Stomach (tissue), 4 donors: ENCODE measurements around the gene PLPP4.

Experiments used
- EP300 ChIP-seq: sonication (generic); formaldehyde crosslinking; IDR thresholded peaks from one replicate; pipeline ENCODE4 v1.6.1; 2017; ENCODE audit warnings: antibody characterized with exemption
- POLR2A ChIP-seq, 4 donors: fragments of 450-650 bp; IDR thresholded peaks; one replicate each; pipeline ENCODE4 v1.6.1; 2016; ENCODE audit warnings: antibody characterized with exemption in 4 of 4, control low read depth in 2 of 4, mild to moderate bottlenecking in 1 of 4, moderate library complexity in 1 of 4
- POLR2AphosphoS5 ChIP-seq, 3 donors: sonication (generic); formaldehyde crosslinking; IDR thresholded peaks; one replicate each; pipeline ENCODE4 v1.6.1; 2016; ENCODE audit warnings: antibody characterized with exemption in 3 of 3
- TF ChIP-seq, protein P1 (sequence below), 7 experiments: fragments of 450-650 bp in 4 of 7; fragments of 200-600 bp in 3 of 7; sonication (generic) in 3 of 7; IDR thresholded peaks; one replicate each; pipeline ENCODE4 v1.5.1; 2016 to 2019; ENCODE audit warnings: antibody characterized with exemption in 7 of 7, control low read depth in 2 of 7, mild to moderate bottlenecking in 1 of 7

GRCh38 chr10:120507175-120507574 lies 50.1 kb downstream of the PLPP4 start:
- TF ChIP-seq, protein P1, sequence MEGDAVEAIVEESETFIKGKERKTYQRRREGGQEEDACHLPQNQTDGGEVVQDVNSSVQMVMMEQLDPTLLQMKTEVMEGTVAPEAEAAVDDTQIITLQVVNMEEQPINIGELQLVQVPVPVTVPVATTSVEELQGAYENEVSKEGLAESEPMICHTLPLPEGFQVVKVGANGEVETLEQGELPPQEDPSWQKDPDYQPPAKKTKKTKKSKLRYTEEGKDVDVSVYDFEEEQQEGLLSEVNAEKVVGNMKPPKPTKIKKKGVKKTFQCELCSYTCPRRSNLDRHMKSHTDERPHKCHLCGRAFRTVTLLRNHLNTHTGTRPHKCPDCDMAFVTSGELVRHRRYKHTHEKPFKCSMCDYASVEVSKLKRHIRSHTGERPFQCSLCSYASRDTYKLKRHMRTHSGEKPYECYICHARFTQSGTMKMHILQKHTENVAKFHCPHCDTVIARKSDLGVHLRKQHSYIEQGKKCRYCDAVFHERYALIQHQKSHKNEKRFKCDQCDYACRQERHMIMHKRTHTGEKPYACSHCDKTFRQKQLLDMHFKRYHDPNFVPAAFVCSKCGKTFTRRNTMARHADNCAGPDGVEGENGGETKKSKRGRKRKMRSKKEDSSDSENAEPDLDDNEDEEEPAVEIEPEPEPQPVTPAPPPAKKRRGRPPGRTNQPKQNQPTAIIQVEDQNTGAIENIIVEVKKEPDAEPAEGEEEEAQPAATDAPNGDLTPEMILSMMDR (IDR thresholded peaks at IDR 0.05), result no peak
- no peak for TF ChIP-seq POLR2AphosphoS5 (IDR thresholded peaks at IDR 0.05)
- TF ChIP-seq POLR2A (IDR thresholded peaks at IDR 0.05), result no peak
- no peak for TF ChIP-seq EP300
